GM19455 (cell line): ENCODE results near the gene PKP4.
"Not testable (repeated sequence)": the region's sequence is repeated elsewhere in the genome, so short reads cannot be mapped to it uniquely, and the experiment has no call there.

Source experiments
- ATAC-seq: cut with Tn5 transposase; IDR thresholded peaks from one replicate; pipeline ENCODE4 v1.9.1; 2021; ENCODE audit not compliant: unreplicated experiment

Gene PKP4

DNA sequence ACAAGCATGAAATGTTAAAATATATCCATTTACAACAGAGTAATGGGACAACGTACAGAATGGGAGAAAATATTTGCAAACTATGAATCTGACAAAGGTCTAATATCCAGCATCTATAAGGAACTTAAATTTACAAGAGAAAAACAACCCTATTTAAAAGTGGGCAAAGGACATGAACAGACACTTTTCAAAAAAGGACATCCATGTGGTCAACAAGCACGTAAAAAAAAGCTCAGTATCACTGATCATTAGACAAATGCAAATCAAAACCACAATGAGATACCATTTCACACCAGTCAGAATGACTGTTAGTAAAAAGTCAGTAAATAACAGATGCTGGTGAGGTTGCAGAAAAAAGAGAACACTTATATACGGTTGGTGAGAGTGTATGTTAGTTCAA, 16.1 kb downstream of the PKP4 start:
- ATAC-seq = not testable (repeated sequence)

DNA sequence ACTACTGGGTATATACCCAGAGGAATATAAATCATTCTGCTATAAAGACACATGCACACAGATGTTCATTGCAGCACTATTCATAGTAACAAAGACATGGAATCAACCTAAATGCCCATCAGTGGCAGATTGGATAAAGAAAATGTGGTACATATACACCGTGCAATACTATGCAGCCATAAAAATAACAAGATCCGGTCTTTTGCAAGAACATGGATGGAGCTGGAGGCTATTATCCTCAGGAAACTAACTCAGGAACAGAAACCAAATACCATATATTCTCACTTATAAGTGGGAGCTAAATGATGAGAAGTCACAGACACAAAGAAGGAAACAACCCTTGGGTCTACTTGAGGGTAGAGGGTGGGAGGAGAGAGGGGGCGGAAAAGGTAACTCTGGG, 16.5 kb downstream of the PKP4 start:
- ATAC-seq = not testable (repeated sequence)

DNA sequence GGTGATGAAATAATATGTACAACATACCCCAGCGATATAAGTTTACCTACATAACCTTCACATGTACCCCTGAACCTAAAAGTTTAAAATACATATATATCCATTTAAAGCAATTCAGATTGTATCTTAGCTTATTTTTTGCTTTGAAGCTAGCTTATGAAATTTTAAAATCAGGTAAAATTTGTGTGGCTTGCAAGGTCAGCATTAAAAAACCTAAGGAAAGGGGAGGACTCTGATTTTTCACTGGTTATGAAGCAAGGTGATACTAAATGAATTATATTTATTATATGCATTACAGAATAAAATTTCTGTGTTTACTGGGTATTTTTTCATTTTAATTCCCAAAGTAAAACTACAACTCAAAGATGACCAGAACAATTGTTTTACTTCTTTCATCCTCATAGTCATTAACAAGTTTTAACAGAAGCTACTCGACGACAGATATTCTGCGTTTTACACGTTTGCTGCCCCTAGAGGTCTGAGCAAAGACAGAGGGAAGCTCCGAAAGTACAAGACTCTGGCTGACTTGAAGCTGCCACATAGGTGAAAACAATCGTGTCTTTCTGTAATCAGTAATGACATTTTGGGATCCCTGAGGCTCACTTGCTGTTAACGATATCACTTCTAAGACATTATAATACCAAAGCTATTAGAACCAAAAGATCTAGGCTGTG, 17.1 kb downstream of the PKP4 start:
- ATAC-seq = no peak

- ATAC-seq = not testable (repeated sequence)
Measured at GRCh38 chr2:158474526-158475011, 17.8 kb downstream of the PKP4 start.

DNA sequence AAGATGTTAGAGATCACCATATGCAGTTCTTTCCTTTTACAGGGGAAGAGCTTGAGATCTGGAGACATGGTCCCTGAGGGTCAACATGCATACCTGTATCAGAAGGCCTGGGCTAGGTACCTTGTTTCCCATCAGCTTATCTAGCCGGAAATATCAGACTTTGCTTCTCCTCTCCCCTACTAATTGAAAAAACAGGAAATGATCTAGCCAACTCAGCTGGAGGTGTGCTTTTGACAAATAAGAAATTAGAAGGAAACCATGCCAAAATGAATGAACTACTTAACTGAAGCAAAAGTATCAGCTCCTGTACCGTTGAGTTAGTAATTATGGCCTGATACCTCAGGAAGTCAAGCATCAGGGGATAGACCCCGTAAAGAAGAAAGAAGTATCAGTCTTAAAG, 20.4 kb downstream of the PKP4 start:
- no peak for ATAC-seq

DNA sequence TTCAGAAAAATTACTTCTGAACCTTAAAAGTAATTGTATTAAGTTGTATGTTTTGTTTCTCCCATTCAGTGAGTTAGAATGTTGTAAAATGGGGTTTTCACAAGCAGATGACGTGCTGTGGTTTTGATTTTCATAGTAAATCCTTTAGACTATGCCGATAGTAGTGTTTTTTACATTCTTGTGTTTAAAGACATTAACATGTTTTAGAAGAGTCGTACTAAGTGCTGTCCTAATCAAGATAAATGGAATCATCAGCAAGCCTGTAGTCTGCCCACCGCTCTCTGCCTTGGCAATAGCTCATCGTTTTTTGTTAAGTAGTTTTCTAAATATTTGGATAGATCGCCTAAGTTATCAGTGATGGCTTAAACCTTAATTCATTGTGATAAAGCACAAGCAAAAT, 21.5 kb downstream of the PKP4 start:
- no peak for ATAC-seq

GRCh38 chr2:158478816-158479215, 22.1 kb downstream of the PKP4 start:
- no peak for ATAC-seq

- no peak for ATAC-seq
Measured at GRCh38 chr2:158481116-158481515, 24.4 kb downstream of the PKP4 start.

GRCh38 chr2:158482594-158482993, 25.8 kb downstream of the PKP4 start:
- no peak for ATAC-seq

DNA sequence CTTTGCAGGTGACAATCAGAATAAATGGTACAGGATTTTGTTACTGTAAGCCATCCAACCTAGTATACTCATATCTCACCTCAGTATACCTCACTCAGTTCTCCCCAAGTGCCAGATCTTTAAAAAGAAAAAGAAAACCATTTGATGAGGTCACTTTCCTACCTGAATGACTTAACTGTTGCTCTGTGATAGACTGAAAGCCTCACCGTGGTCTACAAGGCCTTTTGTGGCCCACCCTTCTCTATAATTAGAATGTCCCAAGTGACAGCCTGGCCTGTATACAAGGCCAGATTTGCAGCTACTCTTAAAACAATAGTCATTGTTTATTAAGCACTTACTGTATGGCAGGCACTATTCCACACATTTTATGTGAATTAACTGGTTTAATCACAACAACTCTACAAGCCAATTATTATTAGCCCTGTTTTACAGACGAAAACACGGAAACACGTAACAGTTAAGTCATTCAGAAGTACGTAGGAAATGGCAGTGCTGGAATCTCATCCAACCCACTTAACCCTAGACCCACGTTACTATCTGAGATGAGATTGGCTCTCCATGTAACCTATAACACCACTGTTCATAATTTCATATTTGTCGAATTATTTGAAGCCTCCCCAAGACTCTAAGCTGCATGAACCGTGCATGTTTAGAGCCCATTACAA, 28.3 kb downstream of the PKP4 start:
- no peak for ATAC-seq

DNA sequence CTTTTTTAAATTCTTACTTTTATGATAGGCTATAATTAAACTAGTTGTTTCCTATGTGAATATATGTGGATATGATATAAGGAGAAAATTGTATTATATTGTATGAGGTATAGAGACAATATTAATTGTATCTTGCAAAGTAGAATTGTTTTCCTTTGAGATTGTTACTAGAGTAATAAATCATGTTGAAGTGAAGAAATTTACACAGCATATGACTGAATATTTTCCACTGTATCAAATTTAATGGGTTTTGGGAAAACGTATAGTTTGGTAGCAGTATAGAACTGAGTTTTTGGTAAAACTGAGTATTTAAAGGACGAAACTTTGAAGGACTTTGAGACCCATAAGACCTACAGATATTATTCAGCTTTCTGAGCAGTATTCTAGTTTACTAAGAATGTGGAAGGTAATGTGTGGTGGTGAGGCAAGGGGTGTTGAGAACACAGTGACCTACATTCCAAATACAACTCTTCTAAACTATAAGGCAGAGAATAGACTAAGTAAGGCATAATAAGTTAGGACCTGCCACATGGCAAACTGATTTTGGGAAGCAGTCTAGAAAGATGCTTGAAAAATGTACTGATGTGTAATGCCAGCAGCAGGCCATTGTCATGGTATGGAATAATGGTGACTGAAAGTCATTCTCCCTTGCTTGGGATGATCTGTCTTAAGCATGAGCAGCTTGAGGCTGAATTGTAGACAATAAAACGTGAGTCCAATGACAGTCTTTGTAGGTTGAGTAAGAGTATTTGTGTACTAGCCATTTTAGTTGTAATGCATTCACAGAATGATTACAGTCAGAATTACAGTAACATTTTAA, 29.6 kb downstream of the PKP4 start:
- no peak for ATAC-seq

- ATAC-seq = no peak
Measured at GRCh38 chr2:158486970-158487325, 30.2 kb downstream of the PKP4 start.

- no peak for ATAC-seq
Measured at GRCh38 chr2:158487419-158487818, 30.7 kb downstream of the PKP4 start.

DNA sequence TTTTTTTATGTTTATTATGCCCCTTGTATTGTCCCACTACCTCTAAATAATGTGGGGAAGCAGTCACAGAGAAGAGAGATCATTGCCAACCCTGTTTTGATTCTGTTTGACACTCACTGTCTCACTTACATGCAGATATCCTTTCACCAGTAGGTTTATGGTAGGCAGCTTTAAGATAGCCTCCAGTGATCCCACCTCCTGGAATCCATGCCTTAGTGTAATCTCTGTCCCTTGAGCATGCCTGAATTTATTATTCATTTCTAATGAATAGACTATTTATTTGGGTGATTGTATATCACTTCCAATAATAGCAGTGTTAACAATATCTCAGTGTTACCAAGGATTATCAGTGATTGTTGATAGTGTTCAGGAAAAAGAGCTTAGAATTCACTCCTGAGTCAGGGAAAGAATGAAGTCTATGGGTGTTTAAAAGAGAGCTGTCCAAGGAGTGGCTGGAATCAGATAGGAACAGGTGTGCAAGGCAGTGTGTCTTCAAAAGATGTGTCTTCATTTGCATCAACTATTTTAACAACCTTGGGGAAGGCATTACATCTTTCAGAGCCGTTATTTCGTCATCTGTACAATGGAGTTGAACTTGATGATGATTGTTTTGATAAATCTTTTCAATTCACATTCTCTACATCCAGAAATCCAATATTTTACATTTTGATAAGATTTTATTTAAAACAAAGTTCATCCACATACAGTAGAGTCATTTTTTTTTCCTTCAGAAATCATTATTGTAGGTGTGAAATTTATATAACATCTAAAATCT, 31.9 kb downstream of the PKP4 start:
- ATAC-seq = no peak

DNA sequence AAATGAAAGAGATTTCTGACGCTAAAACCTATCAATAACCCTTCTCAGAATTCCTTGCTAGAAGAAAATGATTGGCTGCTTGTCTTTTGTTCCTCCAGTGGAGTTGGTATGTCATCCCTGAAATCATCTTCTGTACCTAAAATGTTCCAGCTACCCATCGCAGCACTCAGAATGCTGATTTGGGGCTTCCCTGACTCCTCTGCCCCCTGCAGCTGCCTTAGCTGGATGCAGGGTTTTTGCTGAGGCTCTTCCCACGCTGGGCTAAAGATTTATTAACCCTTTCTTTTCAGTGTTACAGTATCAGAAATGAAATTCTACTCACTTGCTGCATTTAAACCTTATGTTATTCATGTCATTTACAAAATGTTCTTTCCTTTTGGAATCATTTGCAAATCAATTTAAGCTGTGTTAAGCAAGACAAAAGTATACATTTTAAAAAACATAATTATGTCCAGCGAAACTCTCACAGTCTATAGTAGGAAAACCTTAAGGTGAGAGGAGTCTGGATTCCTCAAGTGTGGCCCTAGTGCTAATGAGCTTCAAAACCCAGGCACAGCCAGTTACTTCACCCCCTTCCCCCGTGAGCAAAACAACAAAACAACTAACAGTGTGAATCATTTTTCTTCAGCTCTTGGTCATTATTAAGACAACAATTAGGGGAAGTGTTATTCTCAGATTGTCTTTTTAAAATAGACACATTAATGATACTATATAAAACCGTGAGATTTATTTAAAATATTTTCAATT, 32.8 kb downstream of the PKP4 start:
- ATAC-seq = no peak

- no peak for ATAC-seq
Measured at GRCh38 chr2:158491072-158491471, 34.3 kb downstream of the PKP4 start.

- ATAC-seq = no peak
Measured at GRCh38 chr2:158493458-158493857, 36.7 kb downstream of the PKP4 start.

- no peak for ATAC-seq
Measured at GRCh38 chr2:158495175-158495574, 38.4 kb downstream of the PKP4 start.

- no peak for ATAC-seq
Measured at GRCh38 chr2:158496986-158497385, 40.2 kb downstream of the PKP4 start.

- ATAC-seq = no peak
Measured at GRCh38 chr2:158497486-158497885, 40.7 kb downstream of the PKP4 start.
